ENCODE measurements around the gene LPIN3.

Gene LPIN3

DNA sequence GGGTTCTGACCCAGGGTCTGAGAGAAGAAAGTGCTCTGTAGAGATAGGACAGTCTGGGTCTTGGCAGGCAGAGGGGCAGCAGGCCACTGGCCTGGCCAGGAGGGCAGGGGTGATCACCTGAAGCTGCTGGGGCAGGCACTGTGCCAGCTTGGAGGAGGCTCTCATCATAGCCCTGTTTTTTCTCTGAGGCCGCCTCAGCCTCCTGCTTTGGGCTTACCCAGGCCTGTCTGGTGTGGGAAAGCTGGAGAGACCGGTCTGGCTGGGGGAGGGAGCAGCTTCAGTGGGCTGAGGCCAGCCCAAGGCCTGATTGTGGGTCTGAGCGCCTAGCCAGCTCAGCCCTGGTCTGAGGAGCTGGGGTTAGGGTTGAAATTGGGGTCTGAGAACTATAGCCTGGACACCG is 3.9 kb downstream of the LPIN3 start:
- no peak for DNase-seq
- no peaks in the 10 kb centered on the region for H3K9me3 ChIP-seq (ENCODE audit: severe bottlenecking)
- TF ChIP-seq, protein P1, sequence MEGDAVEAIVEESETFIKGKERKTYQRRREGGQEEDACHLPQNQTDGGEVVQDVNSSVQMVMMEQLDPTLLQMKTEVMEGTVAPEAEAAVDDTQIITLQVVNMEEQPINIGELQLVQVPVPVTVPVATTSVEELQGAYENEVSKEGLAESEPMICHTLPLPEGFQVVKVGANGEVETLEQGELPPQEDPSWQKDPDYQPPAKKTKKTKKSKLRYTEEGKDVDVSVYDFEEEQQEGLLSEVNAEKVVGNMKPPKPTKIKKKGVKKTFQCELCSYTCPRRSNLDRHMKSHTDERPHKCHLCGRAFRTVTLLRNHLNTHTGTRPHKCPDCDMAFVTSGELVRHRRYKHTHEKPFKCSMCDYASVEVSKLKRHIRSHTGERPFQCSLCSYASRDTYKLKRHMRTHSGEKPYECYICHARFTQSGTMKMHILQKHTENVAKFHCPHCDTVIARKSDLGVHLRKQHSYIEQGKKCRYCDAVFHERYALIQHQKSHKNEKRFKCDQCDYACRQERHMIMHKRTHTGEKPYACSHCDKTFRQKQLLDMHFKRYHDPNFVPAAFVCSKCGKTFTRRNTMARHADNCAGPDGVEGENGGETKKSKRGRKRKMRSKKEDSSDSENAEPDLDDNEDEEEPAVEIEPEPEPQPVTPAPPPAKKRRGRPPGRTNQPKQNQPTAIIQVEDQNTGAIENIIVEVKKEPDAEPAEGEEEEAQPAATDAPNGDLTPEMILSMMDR (IDR thresholded peaks at IDR 0.05; ENCODE audit: low read depth, low read length), result no peak

DNA sequence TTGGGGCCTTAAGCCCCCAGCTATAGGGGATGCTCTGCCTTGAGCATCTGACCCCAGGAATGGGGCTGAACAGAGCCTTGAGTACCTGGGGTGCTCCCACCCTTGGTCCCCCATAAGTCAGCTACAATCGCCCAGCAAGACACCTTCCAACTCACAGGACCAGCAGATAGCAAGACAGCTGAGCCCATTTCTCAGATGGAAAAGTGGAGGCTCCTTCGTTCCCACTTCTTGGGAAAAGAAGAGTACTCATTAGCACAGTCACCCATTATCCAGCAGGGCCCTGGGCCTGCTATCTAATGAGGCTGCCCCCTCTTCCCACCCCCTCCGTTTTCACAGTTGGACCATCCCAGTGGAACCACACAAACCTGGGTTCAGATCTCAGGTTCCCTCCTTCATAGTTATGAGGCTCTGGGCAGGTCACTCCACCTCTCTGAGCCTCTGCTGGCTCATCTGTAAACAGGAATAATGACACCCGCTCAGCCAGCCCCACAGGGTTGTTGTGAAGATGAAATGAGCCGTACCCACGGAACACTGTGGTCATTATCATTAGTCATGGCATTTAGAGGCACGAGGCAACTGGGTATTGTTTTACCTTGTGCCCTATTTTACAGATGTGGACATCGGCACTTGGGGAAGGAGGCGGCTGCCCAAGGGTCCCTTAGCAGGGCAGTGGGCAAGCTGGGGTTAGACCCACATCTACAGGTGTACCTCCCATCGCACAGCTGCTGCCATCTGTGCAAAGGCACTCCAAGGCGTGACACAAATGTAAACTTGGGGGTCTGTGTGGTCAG is 4.5 kb downstream of the LPIN3 start:
- Histone ChIP-seq H3K9me3 (ENCODE audit: severe bottlenecking) (no peaks in the 10 kb centered on the region), H3K27me3 (ENCODE audit: insufficient read depth, low read depth, severe bottlenecking) (no peaks in the 10 kb centered on the region), H3K4me3 (ENCODE audit: low read depth, low read length) (no peak overlapping the region), H3K36me3 (no peaks in the 10 kb centered on the region), H3K27ac (no peak overlapping the region)
- no peak for DNase-seq
- TF ChIP-seq, protein P1 (IDR thresholded peaks at IDR 0.05; ENCODE audit: low read depth, low read length), result no peak

More for the DNA sequence above, 3.9 kb downstream of the LPIN3 start:
- H3K27me3 ChIP-seq (ENCODE audit: insufficient read depth, low read depth, severe bottlenecking), result no peaks in the 10 kb centered on the region
- no peak overlapping the region for H3K4me3 ChIP-seq (ENCODE audit: low read depth, low read length)
- H3K36me3 ChIP-seq, result no peaks in the 10 kb centered on the region
- no peak overlapping the region for H3K27ac ChIP-seq

DNA sequence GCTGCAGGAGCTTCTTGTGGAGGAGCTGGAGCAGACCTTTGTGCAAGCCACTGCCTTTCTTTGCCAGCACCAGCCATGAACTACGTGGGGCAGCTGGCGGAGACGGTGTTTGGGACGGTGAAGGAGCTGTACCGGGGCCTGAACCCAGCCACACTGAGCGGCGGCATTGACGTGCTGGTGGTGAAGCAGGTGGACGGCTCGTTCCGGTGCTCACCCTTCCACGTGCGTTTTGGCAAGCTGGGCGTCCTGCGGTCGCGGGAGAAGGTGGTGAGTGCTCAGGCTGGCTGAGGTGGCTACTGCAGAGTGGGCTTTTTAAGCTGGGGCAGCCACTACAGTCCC is 5.1 kb downstream of the LPIN3 start:
- TF ChIP-seq, protein P1 (IDR thresholded peaks at IDR 0.05; ENCODE audit: low read depth, low read length), result no peak
- Histone ChIP-seq H3K27me3 (ENCODE audit: insufficient read depth, low read depth, severe bottlenecking) (no peaks in the 10 kb centered on the region), H3K4me3 (ENCODE audit: low read depth, low read length) (no peak overlapping the region), H3K9me3 (ENCODE audit: severe bottlenecking) (no peaks in the 10 kb centered on the region), H3K27ac (no peak overlapping the region), H3K36me3 (no peaks in the 10 kb centered on the region)
- DNase-seq, result no peak

DNA sequence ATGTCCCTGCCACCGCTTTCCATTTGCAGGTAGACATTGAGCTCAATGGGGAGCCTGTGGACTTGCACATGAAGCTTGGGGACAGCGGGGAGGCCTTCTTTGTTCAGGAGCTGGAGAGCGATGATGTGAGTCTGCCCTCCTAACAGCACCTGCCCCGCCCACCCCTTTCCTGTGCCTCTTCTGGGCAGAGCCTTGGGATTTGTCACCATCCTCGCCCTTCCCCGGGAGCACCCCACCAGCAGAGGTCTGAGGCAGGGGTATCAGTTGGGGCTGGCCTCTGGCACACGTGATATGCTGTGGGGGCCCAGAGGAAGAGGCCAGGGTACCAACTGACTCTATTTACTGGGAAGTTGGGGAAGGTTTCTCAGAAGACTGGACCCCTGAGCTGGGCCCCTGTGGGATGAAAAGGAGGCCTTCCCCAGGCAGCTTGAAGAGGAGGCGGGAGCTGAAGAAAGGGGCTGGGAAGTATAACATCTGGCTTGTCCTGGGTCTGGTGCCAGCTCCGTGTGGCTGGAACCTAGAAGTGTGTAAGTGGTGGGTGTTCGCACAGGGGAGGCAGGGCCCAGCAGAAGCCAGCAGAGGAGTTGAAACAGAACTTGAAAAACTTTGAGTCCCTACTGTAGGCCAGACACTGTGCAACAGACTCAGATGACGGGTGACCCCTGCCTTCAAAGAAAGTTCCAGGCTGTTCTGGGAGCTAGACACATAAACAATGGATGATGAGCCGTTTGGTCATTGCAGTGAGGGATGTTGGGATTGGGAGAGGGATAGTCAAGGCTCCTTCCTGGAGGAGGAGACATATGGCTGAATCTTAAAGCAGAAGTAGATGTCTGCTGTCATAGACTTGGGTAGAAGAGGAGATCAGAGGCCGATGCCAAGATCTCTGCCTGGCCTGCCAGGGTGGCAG is 7.2 kb downstream of the LPIN3 start:
- H3K4me3 ChIP-seq (ENCODE audit: low read depth, low read length), result no peak overlapping the region
- no peak for DNase-seq
- H3K27me3 ChIP-seq (ENCODE audit: insufficient read depth, low read depth, severe bottlenecking), result no peaks in the 10 kb centered on the region
- H3K36me3 ChIP-seq, result no peaks in the 10 kb centered on the region
- no peaks in the 10 kb centered on the region for H3K9me3 ChIP-seq (ENCODE audit: severe bottlenecking)
- TF ChIP-seq, protein P1 (IDR thresholded peaks at IDR 0.05; ENCODE audit: low read depth, low read length), result no peak
- no peak overlapping the region for H3K27ac ChIP-seq

DNA sequence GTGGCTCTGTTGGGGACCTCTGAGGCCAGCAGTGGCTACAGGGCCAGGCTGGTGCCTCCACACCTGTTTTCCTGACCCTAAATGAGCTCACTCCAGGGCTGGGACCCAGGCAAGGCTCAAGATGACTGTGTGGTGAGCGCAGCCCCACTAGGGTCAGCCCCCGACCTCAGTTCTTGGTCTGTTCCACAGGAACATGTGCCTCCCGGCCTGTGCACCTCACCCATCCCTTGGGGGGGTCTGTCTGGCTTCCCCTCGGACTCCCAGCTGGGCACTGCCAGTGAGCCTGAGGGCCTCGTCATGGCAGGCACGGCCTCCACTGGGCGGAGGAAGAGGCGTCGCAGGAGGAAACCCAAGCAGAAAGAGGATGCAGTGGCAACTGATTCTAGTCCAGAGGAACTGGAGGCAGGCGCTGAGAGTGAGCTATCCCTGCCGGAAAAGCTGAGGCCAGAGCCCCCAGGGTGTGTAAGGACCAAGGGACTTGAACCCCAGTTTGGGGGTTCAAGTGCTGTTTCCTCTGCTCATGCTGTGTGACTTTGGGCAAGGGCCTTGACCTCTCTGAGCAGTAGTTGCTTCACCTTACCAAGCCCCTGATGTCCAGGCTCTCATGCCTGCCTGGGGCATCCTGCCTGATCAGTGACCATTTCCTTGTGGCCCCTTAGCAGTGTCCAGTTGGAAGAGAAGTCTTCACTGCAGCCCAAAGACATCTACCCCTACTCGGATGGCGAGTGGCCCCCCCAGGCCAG is 8.0 kb downstream of the LPIN3 start:
- Histone ChIP-seq H3K27ac (no peak overlapping the region), H3K4me3 (ENCODE audit: low read depth, low read length) (no peak overlapping the region), H3K27me3 (ENCODE audit: insufficient read depth, low read depth, severe bottlenecking) (no peaks in the 10 kb centered on the region), H3K9me3 (ENCODE audit: severe bottlenecking) (no peaks in the 10 kb centered on the region), H3K36me3 (no peaks in the 10 kb centered on the region)
- DNase-seq, result no peak
- TF ChIP-seq, protein P1 (IDR thresholded peaks at IDR 0.05; ENCODE audit: low read depth, low read length), result no peak
